B cell (primary cell): ENCODE measurements around the gene ZNF415. TPM values are rescaled to one million over a fixed set of nuclear protein-coding genes. Genes with fewer than 3 reads are reported as not detected.
A peak's percentile ranks its signal among the peaks of the same experiment; 100 is the strongest.

Experiments
- ATAC-seq: fragments of 200-7000 bp; cut with Tn5 transposase; one replicate; pipeline ENCODE4 v1.10.0; 2021; ENCODE audit warnings: low read depth, mild to moderate bottlenecking, moderate number of reproducible peaks, moderate library complexity
- CTCF ChIA-PET: fragments of 350-600 bp; sonication (Branson Sonifier 250); formaldehyde crosslinking; loops from one replicate; lab custom pipeline; 2021; ENCODE audit warnings: antibody characterized with exemption, inconsistent platforms; lab: Charles Lee
- POLR2A ChIA-PET: fragments of 350-600 bp; sonication (Branson Sonifier 250); formaldehyde crosslinking; loops from one replicate; lab custom pipeline; 2021; ENCODE audit warnings: antibody characterized with exemption; lab: Charles Lee
- DNase-seq: peaks from one replicate; pipeline ENCODE4 v3.0.0; 2013
- H2AFZ ChIP-seq: 2 replicates; pipeline ENCODE4 v1.6.1; 2012; ENCODE audit warnings: mild to moderate bottlenecking, low read depth, low read length; ENCODE audit not compliant: insufficient read depth, poor library complexity, severe bottlenecking
- H3K27ac ChIP-seq, 2 donors: 1 replicate in 1 of 2; 2 replicates in 1 of 2; pipeline ENCODE4 v1.5.1; 2012 to 2013; ENCODE audit warnings: low read length in 2 of 2, mild to moderate bottlenecking in 2 of 2, moderate library complexity in 1 of 2
- H3K27me3 ChIP-seq, 4 experiments: fragments of 200-600 bp in 1 of 4; sonication (generic) in 1 of 4; replicated peaks in 1 of 4; 1 replicate in 2 of 4; 2 replicates in 2 of 4; pipeline versions ENCODE4 v1.6.1 to v1.7.0; 2013 to 2016; ENCODE audit warnings: low read length in 3 of 4, mild to moderate bottlenecking in 2 of 4, mixed read lengths in 1 of 4, moderate library complexity in 1 of 4; ENCODE audit not compliant: insufficient read depth in 4 of 4, control insufficient read depth in 3 of 4; ENCODE audit errors: control extremely low read depth in 1 of 4
- H3K36me3 ChIP-seq, 2 experiments: replicated peaks in 1 of 2; 1 replicate in 1 of 2; 2 replicates in 1 of 2; pipeline versions ENCODE4 v1.6.1 to v1.7.1; 2013; ENCODE audit warnings: low read length in 1 of 2; ENCODE audit not compliant: insufficient read depth in 2 of 2, control insufficient read depth in 1 of 2; ENCODE audit errors: control extremely low read depth in 1 of 2, extremely low read depth in 1 of 2
- H3K4me1 ChIP-seq, 2 donors: fragments of 200-600 bp in 1 of 2; sonication (generic) in 1 of 2; 1 replicate in 1 of 2; 2 replicates in 1 of 2; pipeline versions ENCODE4 v1.5.1 to v1.6.1; 2013 to 2017; ENCODE audit warnings: low read length in 2 of 2; ENCODE audit not compliant: control insufficient read depth in 2 of 2, insufficient read depth in 2 of 2
- H3K4me2 ChIP-seq: replicated peaks from 2 replicates; pipeline ENCODE3; 2012; ENCODE audit warnings: mild to moderate bottlenecking, low read depth, low read length; ENCODE audit not compliant: poor library complexity, severe bottlenecking
- H3K4me3 ChIP-seq, 5 experiments: fragments of 200-600 bp in 1 of 5; sonication (generic) in 1 of 5; 1 replicate in 3 of 5; 2 replicates in 2 of 5; pipeline versions ENCODE4 v1.5.1 to v1.7.0; 2011 to 2016; ENCODE audit warnings: low read length in 4 of 5, mild to moderate bottlenecking in 4 of 5, low read depth in 2 of 5, control low read depth in 1 of 5, moderate library complexity in 1 of 5; ENCODE audit not compliant: insufficient read depth in 1 of 5; ENCODE audit errors: control extremely low read depth in 1 of 5, extremely low read depth in 1 of 5
- H3K79me2 ChIP-seq: fragments of 200-600 bp; sonication (generic); one replicate; pipeline ENCODE4 v1.6.0; 2016; ENCODE audit warnings: low read length; ENCODE audit not compliant: control insufficient read depth, insufficient read depth
- H3K9ac ChIP-seq: fragments of 200-600 bp; sonication (generic); 2 replicates; pipeline ENCODE4 v1.6.1; 2017; ENCODE audit warnings: mild to moderate bottlenecking, low read length, moderate library complexity
- H3K9me3 ChIP-seq, 3 donors: one replicate each; pipeline versions ENCODE4 v1.6.1 to v1.7.1; 2013; ENCODE audit warnings: low read length in 2 of 3; ENCODE audit not compliant: control insufficient read depth in 2 of 3, insufficient read depth in 1 of 3; ENCODE audit errors: control extremely low read depth in 1 of 3
- H4K20me1 ChIP-seq: 2 replicates; pipeline ENCODE4 v1.6.0; 2012; ENCODE audit warnings: mild to moderate bottlenecking, low read length; ENCODE audit not compliant: insufficient read depth, control insufficient read depth, poor library complexity, severe bottlenecking
- H3K27ac Mint-ChIP-seq: one replicate; pipeline ENCODE4 v1.8.0; 2021; ENCODE audit warnings: mixed read lengths
- H3K27me3 Mint-ChIP-seq: one replicate; pipeline ENCODE4 v1.8.0; 2021; ENCODE audit warnings: mixed read lengths
- H3K4me1 Mint-ChIP-seq: one replicate; pipeline ENCODE4 v1.8.0; 2021; ENCODE audit warnings: mixed read lengths
- H3K4me3 Mint-ChIP-seq: one replicate; pipeline ENCODE4 v1.8.0; 2021; ENCODE audit warnings: mixed read lengths
- H3K9me3 Mint-ChIP-seq: one replicate; pipeline ENCODE4 v1.8.0; 2022; ENCODE audit warnings: mixed read lengths; ENCODE audit not compliant: insufficient read depth
- CTCF ChIP-seq: fragments of 200-600 bp; IDR thresholded peaks from one replicate; pipeline ENCODE4 v1.8.0; 2022; ENCODE audit warnings: antibody characterized with exemption, mild to moderate bottlenecking
- EZH2 ChIP-seq: IDR thresholded peaks from 2 replicates; pipeline ENCODE4 v1.6.1; 2012; ENCODE audit warnings: borderline replicate concordance, low read depth, mild to moderate bottlenecking, moderate library complexity, low read length; ENCODE audit not compliant: insufficient read depth, poor library complexity, severe bottlenecking
- WGBS: methylation state at CpG from one replicate; pipeline ENCODE4 v1.1.5; 2013; ENCODE audit warnings: missing lambda C conversion rate; ENCODE audit not compliant: insufficient coverage; 5-methylcytosine and 5-hydroxymethylcytosine counted together
- intact Hi-C: fragments of 100-400 bp; cut with micrococcal nuclease; formaldehyde crosslinking; loops from one replicate; pipeline ENCODE4 v1.10.0; 2022
- polyA plus RNA-seq: library from polyadenylated mRNA; depleted of rRNA; stranded (reverse); fragments of >200 nt; gene quantifications from 2 replicates; pipeline ENCODE4 v1.2.3, GENCODE V29; 2012
- total RNA-seq, 2 donors: library from RNA; stranded (reverse); fragments of 120-200 nt in 1 of 2; gene quantifications; 1 replicate in 1 of 2; 2 replicates in 1 of 2; pipeline versions ENCODE4 v1.2.3 to v1.2.4, GENCODE V29; 2013 to 2022

Gene ZNF415
- total and polyA plus RNA-seq, 2 donors (not counting 1 experiment from before 2014, with no cell fraction given) = 4.2 to 6.7 TPM

GRCh38 chr19:53131085-53131590 lies 1.6 kb downstream of the ZNF415 start:
- H3K4me2 ChIP-seq = no peak overlapping the region
- H3K9ac ChIP-seq = no peak overlapping the region
- peaks cover 10 to 11% of the 10 kb centered on the region in 2 donors for H3K4me1 ChIP-seq

More at GRCh38 chr19:53131085-53131590, 1.6 kb downstream of the ZNF415 start:
- ATAC-seq (no peak), DNase-seq (no peak)
- Histone ChIP-seq H4K20me1 (no peaks in the 10 kb centered on the region), H2AFZ (peak overlapping the region; percentile 83), H3K27ac (no peak overlapping the region), H3K79me2 (peaks cover 25% of the 10 kb centered on the region), H3K9me3 (peaks cover 7 to 31% (median 9%) of the 10 kb centered on the region in 3 donors), H3K4me3 (no peak overlapping the region), H3K27me3 (peaks cover 0 to 5% (median 0%) of the 10 kb centered on the region in 4 experiments), H3K36me3 (no peaks in the 10 kb centered on the region)
- TF ChIP-seq EZH2 = no peak
- no peak for TF ChIP-seq CTCF
- POLR2A ChIA-PET = interaction anchor here (0.6 kb wide), 1 partner anchor 136 kb away, joined by 5 read pairs; no protein-coding TSS in a partner anchor
- intact Hi-C loops = no loop called here
- Mint-ChIP-seq H3K27me3 (no peaks in the 10 kb centered on the region), H3K9me3 (peaks cover 15% of the 10 kb centered on the region), H3K4me1 (peaks cover 17% of the 10 kb centered on the region), H3K4me3 (peak overlapping the region; percentile 94), H3K27ac (no peak overlapping the region)
- CTCF ChIA-PET = no interaction called here
- WGBS = 100% methylated on average over 3 of the region's 4 CpGs
